Muscle layer of colon (tissue), 2 donors: ENCODE measurements around the gene GXYLT1.
"Not testable (repeated sequence)": the region's sequence is repeated elsewhere in the genome, so short reads cannot be mapped to it uniquely, and the experiment has no call there.

ENCODE experiments used
- H3K27ac ChIP-seq: one replicate; pipeline ENCODE4 v1.7.0; 2013; ENCODE audit warnings: low read depth, mild to moderate bottlenecking, low read length, moderate library complexity
- H3K27me3 ChIP-seq, 2 donors: one replicate each; pipeline ENCODE4 v1.7.0; 2013; ENCODE audit warnings: low read length in 2 of 2, mild to moderate bottlenecking in 2 of 2; ENCODE audit not compliant: insufficient read depth in 2 of 2, control insufficient read depth in 1 of 2
- H3K36me3 ChIP-seq: one replicate; pipeline ENCODE4 v1.7.0; 2013; ENCODE audit warnings: mild to moderate bottlenecking, low read length; ENCODE audit not compliant: insufficient read depth
- H3K4me1 ChIP-seq: one replicate; pipeline ENCODE4 v1.7.0; 2013; ENCODE audit warnings: mild to moderate bottlenecking, low read length; ENCODE audit not compliant: insufficient read depth
- H3K4me3 ChIP-seq, 2 donors: one replicate each; pipeline ENCODE4 v1.7.0; 2013; ENCODE audit warnings: low read length in 2 of 2, low read depth in 1 of 2, mild to moderate bottlenecking in 1 of 2, moderate library complexity in 1 of 2
- H3K9ac ChIP-seq: one replicate; pipeline ENCODE4 v1.7.0; 2013; ENCODE audit warnings: low read length
- H3K9me3 ChIP-seq: one replicate; pipeline ENCODE4 v1.7.0; 2013; ENCODE audit warnings: mild to moderate bottlenecking, low read length
- donor health status: abdominal sarcoma.
- donor health status: Adenocarcinoma of cecum.

GXYLT1 gene

DNA sequence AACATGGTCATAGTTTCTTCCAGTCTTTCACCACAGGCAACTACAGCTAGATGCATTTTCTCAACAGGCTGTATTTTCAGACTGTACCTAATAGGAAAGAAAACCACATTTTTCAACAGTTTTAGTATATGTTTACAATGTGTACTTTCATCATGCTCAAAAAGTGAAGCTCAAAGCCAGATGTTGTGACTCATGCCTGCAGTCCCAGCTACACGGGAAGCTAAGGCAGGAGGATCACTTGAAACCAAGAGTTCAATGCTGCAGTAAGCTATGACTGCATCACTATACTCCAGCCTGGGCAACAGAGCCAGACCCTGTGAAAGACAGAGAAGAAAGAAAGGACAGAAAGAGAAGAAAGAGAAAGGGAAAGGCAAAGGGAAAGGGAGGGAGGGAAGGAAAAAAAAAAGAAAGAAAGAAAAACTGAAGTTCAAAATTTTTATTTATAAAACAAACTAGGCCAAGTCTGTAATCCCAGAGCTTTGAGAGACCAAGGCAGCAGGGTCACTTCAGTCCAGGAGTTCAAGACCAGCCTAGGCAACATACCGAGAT, 25.5 kb downstream of the GXYLT1 start:
- Histone ChIP-seq H3K27ac (no peak overlapping the region), H3K9me3 (no peaks in the 10 kb centered on the region)

DNA sequence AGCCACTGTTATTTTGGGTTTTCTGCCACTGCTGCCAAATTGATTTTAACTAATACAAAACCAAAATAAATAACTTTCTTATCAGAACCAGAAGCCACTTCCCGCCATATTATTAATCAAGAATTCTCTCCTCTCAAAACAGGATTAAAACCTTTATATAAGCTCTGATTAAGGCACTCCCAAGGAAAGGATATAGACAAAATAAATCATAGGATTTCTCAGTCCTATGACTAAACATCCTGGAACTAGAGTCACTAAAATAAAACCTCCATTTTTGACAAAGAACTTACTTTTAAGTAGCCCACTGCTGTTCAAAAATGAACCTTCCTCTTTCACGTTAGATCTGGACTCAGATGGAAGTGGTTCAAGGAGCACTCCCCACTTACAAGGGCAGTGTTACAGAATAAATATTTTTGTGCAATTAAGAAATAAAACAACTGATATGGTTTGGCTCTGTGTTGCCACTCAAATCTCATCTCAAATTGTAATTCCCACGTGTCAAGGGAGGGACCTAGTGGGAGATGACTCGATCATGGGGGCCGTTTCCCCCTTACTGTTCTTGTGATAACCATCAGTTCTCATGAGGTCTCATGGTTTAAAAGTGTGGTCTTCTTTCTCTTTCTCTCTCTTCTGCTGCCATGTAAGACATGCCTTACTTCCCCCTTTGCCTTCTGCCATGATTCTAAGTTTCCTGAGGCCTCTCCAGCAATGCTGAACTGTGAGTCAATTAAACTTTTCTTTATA, 26.4 kb downstream of the GXYLT1 start:
- Histone ChIP-seq H3K27me3 (no peaks in the 10 kb centered on the region), H3K36me3 (peaks cover 10% of the 10 kb centered on the region), H3K4me1 (no peaks in the 10 kb centered on the region), H3K27ac (no peak overlapping the region), H3K9ac (no peak overlapping the region), H3K4me3 (no peak overlapping the region), H3K9me3 (no peaks in the 10 kb centered on the region)

More for the DNA sequence above, 25.5 kb downstream of the GXYLT1 start:
- Histone ChIP-seq H3K4me1 (no peaks in the 10 kb centered on the region), H3K9ac (no peak overlapping the region), H3K4me3 (no peak overlapping the region), H3K27me3 (no peaks in the 10 kb centered on the region), H3K36me3 (peaks cover 10% of the 10 kb centered on the region)

DNA sequence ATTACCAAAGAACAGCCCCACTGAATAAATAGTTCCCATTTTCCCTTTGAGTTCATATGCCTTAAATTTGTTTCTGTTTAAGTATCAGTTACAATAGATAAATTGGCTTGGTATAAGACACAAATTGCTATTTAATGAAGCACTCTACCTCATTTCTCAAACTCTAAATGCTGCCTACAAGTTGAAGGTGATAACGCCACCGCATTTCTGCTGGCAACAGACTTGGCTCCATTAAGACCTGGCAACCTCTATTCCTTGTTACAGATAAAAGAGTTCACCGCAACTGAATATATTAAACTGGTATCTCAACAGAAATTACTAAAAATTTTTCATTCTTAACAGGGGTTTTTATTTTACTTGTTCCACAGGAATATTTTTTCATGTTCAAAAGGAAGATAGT, 35.6 kb downstream of the GXYLT1 start:
- H3K27me3 ChIP-seq, result no peaks in the 10 kb centered on the region
- no peaks in the 10 kb centered on the region for H3K9me3 ChIP-seq
- H3K4me1 ChIP-seq, result no peaks in the 10 kb centered on the region
- no peak overlapping the region for H3K9ac ChIP-seq
- H3K36me3 ChIP-seq, result no peaks in the 10 kb centered on the region
- H3K27ac ChIP-seq, result no peak overlapping the region
- no peak overlapping the region for H3K4me3 ChIP-seq

DNA sequence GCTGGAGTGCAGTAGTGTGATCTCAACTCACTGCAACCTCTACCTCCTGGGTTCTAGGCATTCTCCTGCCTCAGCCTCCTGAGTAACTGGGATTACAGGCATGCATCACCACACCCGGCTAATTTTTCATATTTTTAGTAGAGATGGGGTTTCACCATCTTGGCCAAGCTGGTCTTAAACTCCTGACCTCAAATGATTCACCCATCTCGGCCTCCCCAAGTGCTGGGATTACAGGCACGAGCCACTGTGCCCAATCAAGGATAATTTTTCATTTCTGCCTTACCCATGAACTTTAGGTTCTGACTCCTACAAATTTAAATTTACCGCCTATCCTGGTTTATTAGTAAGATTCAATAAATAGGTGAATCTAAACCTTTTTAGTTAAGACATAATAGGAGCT, 37.9 kb downstream of the GXYLT1 start:
- H3K9ac ChIP-seq, H3K9me3 ChIP-seq, H3K4me3 ChIP-seq, H3K4me1 ChIP-seq, H3K27me3 ChIP-seq, H3K27ac ChIP-seq, H3K36me3 ChIP-seq: not testable (repeated sequence)

DNA sequence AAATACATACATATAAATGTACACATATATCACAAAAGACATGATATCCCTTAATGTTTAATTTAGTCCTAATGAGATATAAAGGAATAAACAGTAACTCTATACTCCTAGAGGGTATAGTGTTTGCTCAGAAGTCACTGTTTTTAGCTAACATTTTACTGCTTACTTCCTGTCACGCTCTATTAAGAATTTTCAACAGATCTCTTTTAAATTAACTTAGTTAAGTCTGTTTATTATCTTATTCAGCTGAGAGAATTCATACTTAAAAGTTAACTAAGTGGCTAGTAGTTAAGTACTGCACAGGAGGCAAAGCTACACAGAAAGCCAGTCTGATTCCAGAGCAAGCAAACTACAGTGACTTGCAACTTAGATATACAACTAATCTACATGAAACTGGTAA, 39.9 kb downstream of the GXYLT1 start:
- no peak overlapping the region for H3K27ac ChIP-seq
- H3K27me3 ChIP-seq, result no peaks in the 10 kb centered on the region
- H3K36me3 ChIP-seq, result no peaks in the 10 kb centered on the region
- no peak overlapping the region for H3K9ac ChIP-seq
- no peak overlapping the region for H3K4me3 ChIP-seq
- H3K4me1 ChIP-seq, result no peaks in the 10 kb centered on the region
- H3K9me3 ChIP-seq, result no peaks in the 10 kb centered on the region

DNA sequence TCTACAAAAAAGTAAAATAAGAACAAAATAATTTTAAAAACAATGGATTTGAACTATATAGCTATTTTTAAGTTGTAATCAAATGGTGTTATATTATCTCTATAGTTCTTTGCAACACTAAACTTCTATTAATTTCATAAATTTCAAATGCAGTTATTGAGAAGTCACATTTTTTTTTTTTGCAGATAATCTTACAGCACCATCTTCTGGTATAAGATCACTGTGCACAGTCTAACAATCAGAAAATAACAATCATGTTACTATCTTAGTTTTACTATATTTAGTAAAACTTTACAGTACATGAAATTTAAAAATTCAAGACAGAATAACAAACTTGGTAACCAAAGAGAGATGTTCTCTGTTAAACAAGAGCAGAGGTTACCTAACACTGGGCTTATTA, 40.6 kb downstream of the GXYLT1 start:
- Histone ChIP-seq H3K9me3 (no peaks in the 10 kb centered on the region), H3K4me3 (no peak overlapping the region), H3K36me3 (no peaks in the 10 kb centered on the region), H3K4me1 (no peaks in the 10 kb centered on the region), H3K27me3 (no peaks in the 10 kb centered on the region), H3K27ac (no peak overlapping the region), H3K9ac (no peak overlapping the region)

DNA sequence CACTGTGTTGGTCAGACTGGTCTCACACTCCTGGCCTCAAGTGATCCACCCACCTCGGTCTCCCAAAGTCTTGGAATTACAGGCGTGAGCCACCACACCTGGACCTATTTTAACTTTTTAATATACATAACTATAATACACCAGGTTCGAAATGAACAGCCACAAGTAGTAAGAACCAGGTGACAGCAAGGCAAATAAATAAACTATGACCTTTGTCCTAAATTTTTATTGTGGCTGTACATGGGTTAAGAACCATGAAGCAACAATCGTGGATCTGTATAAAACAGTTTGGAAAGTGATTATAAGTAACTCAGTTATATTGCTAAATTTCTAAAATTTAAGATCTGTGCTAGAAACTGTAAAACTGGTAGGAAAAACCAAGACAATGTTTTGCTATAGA, 41.5 kb downstream of the GXYLT1 start:
- Histone ChIP-seq H3K9ac (no peak overlapping the region), H3K9me3 (no peaks in the 10 kb centered on the region), H3K27me3 (no peaks in the 10 kb centered on the region), H3K27ac (no peak overlapping the region), H3K4me1 (no peaks in the 10 kb centered on the region), H3K4me3 (no peak overlapping the region), H3K36me3 (no peaks in the 10 kb centered on the region)

DNA sequence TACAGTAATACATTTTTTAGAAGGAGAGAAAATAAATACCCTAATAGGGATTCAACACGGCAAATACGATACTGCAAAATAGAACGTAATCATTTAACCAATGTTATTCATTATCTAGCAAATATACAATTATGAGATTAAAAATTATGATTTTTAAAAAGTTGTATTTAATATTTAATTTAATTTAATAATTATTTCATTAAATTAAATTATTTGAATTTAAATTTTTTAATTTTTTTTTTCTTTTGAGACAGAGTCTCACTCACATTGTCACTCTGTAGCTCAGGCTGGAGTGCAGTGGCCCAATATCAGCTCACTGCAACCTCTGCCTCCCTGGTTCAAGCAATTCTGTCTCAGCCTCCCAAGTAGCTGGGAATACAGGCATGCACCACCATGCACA, 42.0 kb downstream of the GXYLT1 start:
- Histone ChIP-seq H3K9ac (no peak overlapping the region), H3K36me3 (no peaks in the 10 kb centered on the region), H3K27ac (no peak overlapping the region), H3K27me3 (no peaks in the 10 kb centered on the region), H3K4me3 (no peak overlapping the region), H3K9me3 (no peaks in the 10 kb centered on the region), H3K4me1 (no peaks in the 10 kb centered on the region)

DNA sequence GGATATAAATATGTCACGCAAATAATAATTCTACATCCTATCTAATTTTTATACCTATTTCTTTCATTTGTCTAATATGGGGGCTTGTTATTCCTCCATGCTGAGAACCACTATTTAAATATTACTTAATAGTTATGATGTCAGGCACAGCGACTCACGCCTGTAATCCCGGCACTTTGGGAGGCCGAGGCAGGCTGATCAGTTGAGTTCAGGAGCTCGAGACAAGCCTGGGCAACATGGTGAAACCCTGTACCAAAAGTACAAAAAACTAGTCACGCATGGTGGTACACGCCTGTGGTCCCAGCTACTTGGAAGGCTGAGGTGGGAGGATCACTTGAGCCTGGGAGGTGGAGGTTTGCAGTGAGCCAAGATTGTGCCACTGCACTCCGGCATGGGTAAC, 45.2 kb downstream of the GXYLT1 start:
- Histone ChIP-seq H3K9ac (no peak overlapping the region), H3K36me3 (peaks cover 6% of the 10 kb centered on the region), H3K27me3 (no peaks in the 10 kb centered on the region), H3K27ac (no peak overlapping the region), H3K4me1 (no peaks in the 10 kb centered on the region), H3K4me3 (no peak overlapping the region), H3K9me3 (no peaks in the 10 kb centered on the region)

DNA sequence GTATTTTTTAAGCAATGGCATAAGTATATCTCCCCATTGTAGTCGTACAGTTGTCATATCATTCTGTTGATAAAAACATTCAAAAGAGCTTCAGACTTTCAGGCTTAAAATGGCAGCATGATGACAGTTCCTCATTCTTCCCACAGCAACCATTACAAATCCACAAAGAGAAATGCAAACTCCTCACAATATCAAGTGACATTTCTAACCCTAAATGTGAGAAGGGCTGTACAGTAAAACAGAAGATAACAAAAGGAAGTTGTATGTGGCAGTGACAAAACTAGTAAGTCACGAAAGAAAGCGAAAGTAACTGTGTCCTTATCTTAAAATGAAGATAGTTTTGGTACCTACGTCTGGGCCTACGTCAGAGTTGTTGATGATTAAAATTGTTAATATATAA, 46.7 kb downstream of the GXYLT1 start:
- Histone ChIP-seq H3K9me3 (no peaks in the 10 kb centered on the region), H3K4me3 (no peak overlapping the region), H3K27me3 (no peaks in the 10 kb centered on the region), H3K27ac (no peak overlapping the region), H3K36me3 (peaks cover 6% of the 10 kb centered on the region), H3K4me1 (no peaks in the 10 kb centered on the region), H3K9ac (no peak overlapping the region)

DNA sequence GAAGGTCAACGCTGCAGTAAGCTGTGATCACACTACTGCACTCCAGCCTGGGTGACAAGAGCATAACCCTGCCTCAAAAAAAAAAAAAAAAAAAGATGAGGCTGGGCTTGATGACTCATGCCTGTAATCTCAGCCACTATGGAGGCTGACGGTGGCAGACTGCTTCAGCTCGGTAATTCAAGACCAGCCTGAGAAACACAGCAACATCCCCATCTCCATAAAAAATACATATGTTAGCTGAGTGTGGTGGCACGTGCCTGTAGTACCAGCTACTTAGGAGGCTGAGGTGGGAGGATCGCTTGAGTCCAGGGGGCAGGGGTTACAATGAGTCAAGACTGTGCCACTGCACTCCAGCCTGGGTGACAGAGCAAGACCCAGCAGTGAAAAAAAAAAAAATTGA, 50.4 kb downstream of the GXYLT1 start:
- Histone ChIP-seq H3K9ac (no peak overlapping the region), H3K4me3 (no peak overlapping the region), H3K4me1 (peaks cover 17% of the 10 kb centered on the region), H3K9me3 (no peaks in the 10 kb centered on the region), H3K36me3 (peaks cover 6% of the 10 kb centered on the region), H3K27ac (no peak overlapping the region), H3K27me3 (no peaks in the 10 kb centered on the region)

DNA sequence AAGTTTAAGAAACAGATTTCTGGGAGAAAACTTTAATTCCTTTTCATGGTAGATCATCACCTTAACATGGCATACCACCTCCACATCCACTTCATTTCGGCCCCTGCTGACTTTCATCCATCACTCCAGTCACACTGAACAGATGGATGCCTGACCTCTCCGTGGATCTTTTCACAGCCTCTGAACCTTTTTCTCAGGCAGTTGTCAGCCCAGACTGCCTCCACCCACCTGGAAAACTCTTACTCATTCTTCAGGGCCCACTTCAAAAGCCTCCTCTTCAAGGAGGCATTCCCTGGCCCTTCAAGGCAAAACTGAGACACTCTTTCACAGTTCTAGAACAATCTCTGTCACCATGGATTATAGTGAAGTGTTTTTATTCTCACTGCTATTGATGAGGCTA, 52.9 kb downstream of the GXYLT1 start:
- Histone ChIP-seq H3K4me3 (no peak overlapping the region), H3K27me3 (no peaks in the 10 kb centered on the region), H3K27ac (no peak overlapping the region), H3K9me3 (no peaks in the 10 kb centered on the region), H3K9ac (no peak overlapping the region), H3K36me3 (peaks cover 6% of the 10 kb centered on the region), H3K4me1 (peaks cover 17% of the 10 kb centered on the region)
